LNCAP (cell line): ENCODE data around the gene OR2AE1.
A peak's percentile ranks its signal among the peaks of the same experiment; 100 is the strongest.

Experiments used
- CTCF ChIP-seq: fragments of 450-650 bp; IDR thresholded peaks from 2 replicates; pipeline ENCODE4 v1.5.1; 2017; ENCODE audit warnings: mild to moderate bottlenecking

The OR2AE1 gene

DNA sequence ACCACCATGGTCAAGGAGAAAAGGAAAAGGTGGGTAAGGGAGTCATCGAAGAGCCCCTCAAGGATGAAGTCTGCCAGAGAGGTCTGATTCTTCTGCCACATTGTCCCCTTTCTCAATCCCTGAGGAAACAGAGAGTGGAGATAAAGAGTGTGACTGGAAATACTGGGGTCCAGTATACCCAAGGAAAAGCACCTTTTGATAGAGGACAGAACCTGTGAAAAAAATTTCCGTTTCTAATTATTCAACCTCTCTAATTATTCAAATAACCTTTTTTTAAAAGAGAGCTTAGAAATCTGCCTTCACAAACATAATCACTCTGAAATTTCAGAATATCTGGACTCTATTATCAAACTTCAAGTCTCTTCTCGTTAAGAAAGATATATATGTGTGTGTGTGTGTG lies at the start of gene OR2AE1:
Gene OR2AE1, minus strand, starts transcription at position 101 of the 400 bp plus-strand sequence. Its CDS starts 0 bp downstream, at position 101.
- TF ChIP-seq CTCF, result no peak

GRCh38 chr7:99926321-99926720 lies 49.5 kb upstream of the OR2AE1 start:
- no peak for TF ChIP-seq CTCF

GRCh38 chr7:99923200-99923599 lies 46.4 kb upstream of the OR2AE1 start:
- TF ChIP-seq CTCF, result no peak

- no peak for TF ChIP-seq CTCF
Measured at GRCh38 chr7:99920149-99920548, 43.3 kb upstream of the OR2AE1 start.

DNA sequence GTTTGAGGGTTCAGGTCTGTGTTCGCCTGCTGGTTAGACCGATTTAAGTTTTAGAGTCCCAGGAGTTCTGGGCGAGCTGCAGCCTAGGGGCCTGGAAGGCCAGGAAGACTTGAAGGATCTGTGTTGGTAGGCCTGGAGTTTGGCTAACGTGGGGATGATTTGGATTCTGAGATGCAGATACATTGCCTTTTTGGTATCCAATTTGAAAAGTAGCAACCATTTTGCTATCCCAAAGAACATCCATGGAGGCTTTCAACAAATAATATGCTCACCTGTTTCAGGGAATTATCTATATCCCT lies 42.9 kb upstream of the OR2AE1 start:
- TF ChIP-seq CTCF, result no peak

- TF ChIP-seq CTCF, result peak; percentile 43
Measured at GRCh38 chr7:99918959-99919813, 42.4 kb upstream of the OR2AE1 start, which contains the start of gene TRIM4. TRIM4 (minus strand) TSS chr7:99919530; CDS start chr7:99919401, 129 bp downstream.

DNA sequence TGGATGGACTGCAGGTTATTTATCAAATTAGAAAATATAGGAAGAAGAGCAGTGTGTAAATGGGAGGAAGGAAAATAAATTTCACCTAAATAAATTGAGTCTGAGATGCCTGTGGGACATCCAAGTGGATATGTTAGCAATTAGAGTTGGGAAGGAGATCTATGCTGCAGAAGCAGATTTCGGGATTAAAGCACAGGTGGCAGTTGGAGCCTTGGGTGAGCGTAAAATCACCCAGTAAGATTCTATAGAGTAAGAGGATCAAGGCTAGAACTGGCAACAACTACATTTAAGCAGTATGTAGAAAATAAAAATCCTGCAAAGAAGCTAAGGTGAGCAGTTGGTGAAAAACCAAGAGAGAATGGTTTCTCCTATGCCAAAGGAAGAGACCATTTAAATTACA lies 34.1 kb upstream of the OR2AE1 start:
- TF ChIP-seq CTCF, result no peak

- no peak for TF ChIP-seq CTCF
Measured at GRCh38 chr7:99901581-99901980, 24.7 kb upstream of the OR2AE1 start.
